SK-N-SH treated with all-trans-retinoic acid at 6 μM for 48 hours (cell line): Measurements from ENCODE around the gene PPP2R3B.

Experiments
- ATAC-seq: fragments of 200-7000 bp; cut with Tn5 transposase; 3 replicates; pipeline ENCODE4 v1.9.1; 2020; ENCODE audit warnings: mild to moderate bottlenecking, moderate library complexity
- ARNTL ChIP-seq: fragments of 450-650 bp; formaldehyde crosslinking; IDR thresholded peaks from 2 replicates; pipeline ENCODE4 v1.5.0; 2020; ENCODE audit warnings: low read depth, mild to moderate bottlenecking, moderate library complexity, borderline replicate concordance
- CSDC2 ChIP-seq: fragments of 250-450 bp; sonication (Bioruptor Pico); IDR thresholded peaks from 2 replicates; pipeline ENCODE4 v1.5.0; 2020; ENCODE audit warnings: mild to moderate bottlenecking, moderate library complexity
- ESRRG ChIP-seq: fragments of 250-450 bp; sonication (Bioruptor Pico); IDR thresholded peaks from 2 replicates; pipeline ENCODE4 v1.6.1; 2021; ENCODE audit warnings: mild to moderate bottlenecking
- GLIS3 ChIP-seq: fragments of 250-450 bp; sonication (Bioruptor Pico); IDR thresholded peaks from 2 replicates; pipeline ENCODE4 v1.5.0; 2020; ENCODE audit warnings: mild to moderate bottlenecking, moderate library complexity
- ISL1 ChIP-seq: fragments of 250-450 bp; sonication (Bioruptor Pico); IDR thresholded peaks from 2 replicates; pipeline ENCODE4 v2.1.2; 2022; ENCODE audit warnings: mild to moderate bottlenecking, moderate library complexity
- OSR1 ChIP-seq: fragments of 250-450 bp; sonication (Bioruptor Pico); IDR thresholded peaks from 2 replicates; pipeline ENCODE4 v1.8.0; 2022; ENCODE audit warnings: moderate library complexity, mild to moderate bottlenecking, inconsistent platforms
- RARB ChIP-seq: fragments of 250-450 bp; sonication (Bioruptor Pico); IDR thresholded peaks from 2 replicates; pipeline ENCODE4 v1.8.0; 2021; ENCODE audit warnings: mild to moderate bottlenecking, moderate library complexity
- SNAI2 ChIP-seq: fragments of 250-450 bp; sonication (Bioruptor Pico); IDR thresholded peaks from 2 replicates; pipeline ENCODE4 v1.5.0; 2020; ENCODE audit warnings: mild to moderate bottlenecking, moderate library complexity
- TCF4 ChIP-seq: fragments of 250-450 bp; sonication (Bioruptor Pico); IDR thresholded peaks from 2 replicates; pipeline ENCODE4 v1.8.0; 2021; ENCODE audit warnings: mild to moderate bottlenecking, moderate library complexity, borderline replicate concordance
- TOX ChIP-seq: fragments of 250-450 bp; sonication (Bioruptor Pico); IDR thresholded peaks from 2 replicates; pipeline ENCODE4 v1.8.0; 2021; ENCODE audit warnings: mild to moderate bottlenecking, moderate library complexity, borderline replicate concordance
- ZC3H10 ChIP-seq: fragments of 250-450 bp; sonication (Bioruptor Pico); IDR thresholded peaks from 2 replicates; pipeline ENCODE4 v1.5.1; 2021; ENCODE audit warnings: mild to moderate bottlenecking, moderate library complexity
- ZFP3 ChIP-seq: fragments of 250-450 bp; sonication (Bioruptor Pico); IDR thresholded peaks from 2 replicates; pipeline ENCODE4 v1.5.0; 2020; ENCODE audit warnings: mild to moderate bottlenecking, moderate library complexity
- ZFP30 ChIP-seq: fragments of 450-650 bp; formaldehyde crosslinking; IDR thresholded peaks from 2 replicates; pipeline ENCODE4 v1.5.0; 2022; ENCODE audit warnings: mild to moderate bottlenecking, moderate library complexity
- ZNF565 ChIP-seq: fragments of 450-650 bp; formaldehyde crosslinking; conservative IDR thresholded peaks from 2 replicates; pipeline ENCODE4 v1.5.0; 2020; ENCODE audit warnings: low read depth, mild to moderate bottlenecking, moderate library complexity
- ZNF70 ChIP-seq: fragments of 450-650 bp; formaldehyde crosslinking; IDR thresholded peaks from 2 replicates; pipeline ENCODE4 v1.5.0; 2020; ENCODE audit warnings: mild to moderate bottlenecking, moderate library complexity
- ZNF8 ChIP-seq: fragments of 450-650 bp; formaldehyde crosslinking; IDR thresholded peaks from 2 replicates; pipeline ENCODE4 v1.5.0; 2020; ENCODE audit warnings: mild to moderate bottlenecking, moderate library complexity
- TF ChIP-seq, protein P1 (sequence below): fragments of 250-450 bp; sonication (Bioruptor Pico); IDR thresholded peaks from 2 replicates; pipeline ENCODE4 v1.5.0; 2020; ENCODE audit warnings: mild to moderate bottlenecking, moderate library complexity
- TF ChIP-seq, protein P2 (sequence below): fragments of 250-450 bp; sonication (Bioruptor Pico); IDR thresholded peaks from 2 replicates; pipeline ENCODE4 v1.5.1; 2021; ENCODE audit warnings: mild to moderate bottlenecking, moderate library complexity
- TF ChIP-seq, protein P3 (sequence below): fragments of 250-450 bp; sonication (Bioruptor Pico); IDR thresholded peaks from 2 replicates; pipeline ENCODE4 v1.5.1; 2020; ENCODE audit warnings: low read depth, mild to moderate bottlenecking, moderate library complexity
- TF ChIP-seq, protein P4 (sequence below): fragments of 250-450 bp; sonication (Bioruptor Pico); IDR thresholded peaks from 2 replicates; pipeline ENCODE4 v1.8.0; 2021; ENCODE audit warnings: low read depth, mild to moderate bottlenecking, moderate library complexity, borderline replicate concordance

The PPP2R3B gene

DNA sequence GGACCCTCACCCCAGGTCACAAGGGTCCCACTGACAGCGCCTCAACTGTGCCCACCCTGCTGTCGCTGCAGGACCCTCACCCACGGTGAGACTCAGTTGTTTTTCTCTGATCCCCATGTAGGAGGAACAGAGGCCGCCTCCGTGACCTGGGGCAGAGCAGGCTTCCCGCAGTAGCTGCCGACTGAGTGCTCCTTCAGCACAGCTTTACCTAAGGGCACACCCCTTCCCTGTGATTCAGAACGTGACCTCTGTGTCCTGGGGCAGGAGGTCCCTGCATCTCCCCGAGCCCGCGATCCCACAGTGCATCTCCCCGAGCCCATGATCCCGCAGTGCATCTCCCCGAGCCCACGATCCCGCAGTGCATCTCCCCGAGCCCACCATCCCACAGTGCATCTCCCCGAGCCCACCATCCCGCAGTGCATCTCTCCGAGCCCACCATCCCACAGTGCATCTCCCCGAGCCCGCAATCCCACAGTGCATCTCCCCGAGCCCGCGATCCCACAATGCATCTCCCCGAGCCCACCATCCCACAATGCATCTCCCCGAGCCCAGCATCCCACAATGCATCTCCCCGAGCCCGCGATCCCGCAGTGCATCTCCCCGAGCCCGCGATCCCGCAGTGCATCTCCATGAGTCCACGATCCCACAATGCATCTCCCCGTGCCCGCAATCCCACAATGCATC is 23.6 kb downstream of the PPP2R3B start:
- TF ChIP-seq CSDC2 = no peak
- TF ChIP-seq OSR1 = no peak
- TF ChIP-seq, protein P1, sequence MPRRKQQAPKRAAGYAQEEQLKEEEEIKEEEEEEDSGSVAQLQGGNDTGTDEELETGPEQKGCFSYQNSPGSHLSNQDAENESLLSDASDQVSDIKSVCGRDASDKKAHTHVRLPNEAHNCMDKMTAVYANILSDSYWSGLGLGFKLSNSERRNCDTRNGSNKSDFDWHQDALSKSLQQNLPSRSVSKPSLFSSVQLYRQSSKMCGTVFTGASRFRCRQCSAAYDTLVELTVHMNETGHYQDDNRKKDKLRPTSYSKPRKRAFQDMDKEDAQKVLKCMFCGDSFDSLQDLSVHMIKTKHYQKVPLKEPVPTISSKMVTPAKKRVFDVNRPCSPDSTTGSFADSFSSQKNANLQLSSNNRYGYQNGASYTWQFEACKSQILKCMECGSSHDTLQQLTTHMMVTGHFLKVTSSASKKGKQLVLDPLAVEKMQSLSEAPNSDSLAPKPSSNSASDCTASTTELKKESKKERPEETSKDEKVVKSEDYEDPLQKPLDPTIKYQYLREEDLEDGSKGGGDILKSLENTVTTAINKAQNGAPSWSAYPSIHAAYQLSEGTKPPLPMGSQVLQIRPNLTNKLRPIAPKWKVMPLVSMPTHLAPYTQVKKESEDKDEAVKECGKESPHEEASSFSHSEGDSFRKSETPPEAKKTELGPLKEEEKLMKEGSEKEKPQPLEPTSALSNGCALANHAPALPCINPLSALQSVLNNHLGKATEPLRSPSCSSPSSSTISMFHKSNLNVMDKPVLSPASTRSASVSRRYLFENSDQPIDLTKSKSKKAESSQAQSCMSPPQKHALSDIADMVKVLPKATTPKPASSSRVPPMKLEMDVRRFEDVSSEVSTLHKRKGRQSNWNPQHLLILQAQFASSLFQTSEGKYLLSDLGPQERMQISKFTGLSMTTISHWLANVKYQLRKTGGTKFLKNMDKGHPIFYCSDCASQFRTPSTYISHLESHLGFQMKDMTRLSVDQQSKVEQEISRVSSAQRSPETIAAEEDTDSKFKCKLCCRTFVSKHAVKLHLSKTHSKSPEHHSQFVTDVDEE (CRISPR knock-in tag) = no peak
- TF ChIP-seq TCF4 (CRISPR knock-in tag) = no peak
- TF ChIP-seq, protein P2, sequence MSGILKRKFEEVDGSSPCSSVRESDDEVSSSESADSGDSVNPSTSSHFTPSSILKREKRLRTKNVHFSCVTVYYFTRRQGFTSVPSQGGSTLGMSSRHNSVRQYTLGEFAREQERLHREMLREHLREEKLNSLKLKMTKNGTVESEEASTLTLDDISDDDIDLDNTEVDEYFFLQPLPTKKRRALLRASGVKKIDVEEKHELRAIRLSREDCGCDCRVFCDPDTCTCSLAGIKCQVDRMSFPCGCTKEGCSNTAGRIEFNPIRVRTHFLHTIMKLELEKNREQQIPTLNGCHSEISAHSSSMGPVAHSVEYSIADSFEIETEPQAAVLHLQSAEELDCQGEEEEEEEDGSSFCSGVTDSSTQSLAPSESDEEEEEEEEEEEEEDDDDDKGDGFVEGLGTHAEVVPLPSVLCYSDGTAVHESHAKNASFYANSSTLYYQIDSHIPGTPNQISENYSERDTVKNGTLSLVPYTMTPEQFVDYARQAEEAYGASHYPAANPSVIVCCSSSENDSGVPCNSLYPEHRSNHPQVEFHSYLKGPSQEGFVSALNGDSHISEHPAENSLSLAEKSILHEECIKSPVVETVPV (CRISPR knock-in tag) = no peak
- TF ChIP-seq ISL1 (CRISPR knock-in tag) = no peak
- no peak for TF ChIP-seq ZC3H10 (CRISPR knock-in tag)
- TF ChIP-seq, protein P3, sequence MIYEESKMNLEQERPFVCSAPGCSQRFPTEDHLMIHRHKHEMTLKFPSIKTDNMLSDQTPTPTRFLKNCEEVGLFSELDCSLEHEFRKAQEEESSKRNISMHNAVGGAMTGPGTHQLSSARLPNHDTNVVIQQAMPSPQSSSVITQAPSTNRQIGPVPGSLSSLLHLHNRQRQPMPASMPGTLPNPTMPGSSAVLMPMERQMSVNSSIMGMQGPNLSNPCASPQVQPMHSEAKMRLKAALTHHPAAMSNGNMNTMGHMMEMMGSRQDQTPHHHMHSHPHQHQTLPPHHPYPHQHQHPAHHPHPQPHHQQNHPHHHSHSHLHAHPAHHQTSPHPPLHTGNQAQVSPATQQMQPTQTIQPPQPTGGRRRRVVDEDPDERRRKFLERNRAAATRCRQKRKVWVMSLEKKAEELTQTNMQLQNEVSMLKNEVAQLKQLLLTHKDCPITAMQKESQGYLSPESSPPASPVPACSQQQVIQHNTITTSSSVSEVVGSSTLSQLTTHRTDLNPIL (CRISPR knock-in tag) = no peak
- no peak for TF ChIP-seq RARB (CRISPR knock-in tag)
- TF ChIP-seq ESRRG (CRISPR knock-in tag) = no peak
- no peak for TF ChIP-seq SNAI2 (CRISPR knock-in tag)
- TF ChIP-seq ARNTL (CRISPR knock-in tag) = no peak
- TF ChIP-seq TOX (CRISPR knock-in tag) = no peak
- TF ChIP-seq, protein P4, sequence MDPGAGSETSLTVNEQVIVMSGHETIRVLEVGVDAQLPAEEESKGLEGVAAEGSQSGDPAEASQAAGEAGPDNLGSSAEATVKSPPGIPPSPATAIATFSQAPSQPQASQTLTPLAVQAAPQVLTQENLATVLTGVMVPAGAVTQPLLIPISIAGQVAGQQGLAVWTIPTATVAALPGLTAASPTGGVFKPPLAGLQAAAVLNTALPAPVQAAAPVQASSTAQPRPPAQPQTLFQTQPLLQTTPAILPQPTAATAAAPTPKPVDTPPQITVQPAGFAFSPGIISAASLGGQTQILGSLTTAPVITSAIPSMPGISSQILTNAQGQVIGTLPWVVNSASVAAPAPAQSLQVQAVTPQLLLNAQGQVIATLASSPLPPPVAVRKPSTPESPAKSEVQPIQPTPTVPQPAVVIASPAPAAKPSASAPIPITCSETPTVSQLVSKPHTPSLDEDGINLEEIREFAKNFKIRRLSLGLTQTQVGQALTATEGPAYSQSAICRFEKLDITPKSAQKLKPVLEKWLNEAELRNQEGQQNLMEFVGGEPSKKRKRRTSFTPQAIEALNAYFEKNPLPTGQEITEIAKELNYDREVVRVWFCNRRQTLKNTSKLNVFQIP (CRISPR knock-in tag) = no peak
- no peak for TF ChIP-seq ZNF565
- TF ChIP-seq ZNF70 (CRISPR knock-in tag) = no peak
- TF ChIP-seq GLIS3 (CRISPR knock-in tag) = no peak
- TF ChIP-seq ZFP3 (CRISPR knock-in tag) = no peak
- TF ChIP-seq ZNF8 (CRISPR knock-in tag) = no peak
- no peak for ATAC-seq

DNA sequence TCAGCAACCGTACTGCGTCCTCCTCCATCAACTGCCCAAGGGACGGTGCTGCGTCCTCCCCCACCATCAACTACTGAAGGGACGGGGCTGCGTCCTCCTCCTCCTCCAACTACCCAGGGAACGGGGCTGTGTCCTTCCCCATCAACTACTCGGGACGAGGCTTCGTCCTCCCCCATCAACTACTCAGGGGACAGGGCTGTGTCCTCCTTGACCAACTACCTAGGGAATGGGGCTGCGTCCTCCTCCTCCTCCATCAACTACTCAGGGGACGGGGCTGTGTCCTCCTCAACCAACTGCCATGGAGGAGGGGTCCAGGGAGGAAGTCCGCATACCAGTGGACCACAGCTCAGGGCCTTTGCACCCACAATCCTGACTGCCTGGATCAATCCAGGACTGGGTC is 24.4 kb downstream of the PPP2R3B start:
- no peak for TF ChIP-seq ESRRG (CRISPR knock-in tag)
- TF ChIP-seq ZC3H10 (CRISPR knock-in tag) = no peak
- no peak for TF ChIP-seq ZFP30 (CRISPR knock-in tag)
- TF ChIP-seq ZFP3 (CRISPR knock-in tag) = no peak
- TF ChIP-seq TCF4 (CRISPR knock-in tag) = no peak
- no peak for TF ChIP-seq ZNF70 (CRISPR knock-in tag)
- TF ChIP-seq, protein P2 (CRISPR knock-in tag) = no peak
- TF ChIP-seq, protein P4 (CRISPR knock-in tag) = no peak
- TF ChIP-seq ZNF565 = no peak
- no peak for TF ChIP-seq OSR1
- TF ChIP-seq ZNF8 (CRISPR knock-in tag) = no peak
- no peak for TF ChIP-seq ISL1 (CRISPR knock-in tag)

More for the DNA sequence above, 24.4 kb downstream of the PPP2R3B start:
- no peak for ATAC-seq
